C4-2B (cell line): ENCODE results near the gene PRR16.

Experiments
- H3K27ac ChIP-seq: fragments of 450-650 bp; 2 replicates; pipeline ENCODE4 v1.5.1; 2017
- ZFX ChIP-seq: fragments of 450-650 bp; IDR thresholded peaks from 2 replicates; pipeline ENCODE4 v1.6.1; 2017
- TF ChIP-seq, protein P1 (sequence below): fragments of 450-650 bp; conservative IDR thresholded peaks from 2 replicates; pipeline ENCODE4 v1.5.1; 2017; ENCODE audit warnings: mild to moderate bottlenecking

Gene PRR16

DNA sequence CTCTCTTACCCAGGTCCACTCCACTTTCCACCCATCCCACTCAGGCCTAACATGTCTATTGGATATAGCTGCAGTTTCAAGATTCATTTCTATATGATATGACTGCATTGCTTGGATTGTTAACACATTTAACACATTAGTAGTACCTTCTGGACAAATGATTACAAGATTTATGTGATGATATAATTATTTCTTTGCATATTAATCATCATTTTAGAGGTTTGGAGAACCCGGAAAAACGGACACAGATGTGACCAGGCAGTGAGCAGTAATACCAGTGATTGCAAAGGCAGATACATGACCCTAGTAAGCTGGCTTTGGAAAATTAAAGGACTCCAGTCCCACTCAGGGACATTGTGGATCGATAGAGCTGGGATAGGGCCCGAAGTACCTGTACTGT, 103.8 kb downstream of the PRR16 start:
- no peak overlapping the region for H3K27ac ChIP-seq
- TF ChIP-seq ZFX, result no peak
- TF ChIP-seq, protein P1, sequence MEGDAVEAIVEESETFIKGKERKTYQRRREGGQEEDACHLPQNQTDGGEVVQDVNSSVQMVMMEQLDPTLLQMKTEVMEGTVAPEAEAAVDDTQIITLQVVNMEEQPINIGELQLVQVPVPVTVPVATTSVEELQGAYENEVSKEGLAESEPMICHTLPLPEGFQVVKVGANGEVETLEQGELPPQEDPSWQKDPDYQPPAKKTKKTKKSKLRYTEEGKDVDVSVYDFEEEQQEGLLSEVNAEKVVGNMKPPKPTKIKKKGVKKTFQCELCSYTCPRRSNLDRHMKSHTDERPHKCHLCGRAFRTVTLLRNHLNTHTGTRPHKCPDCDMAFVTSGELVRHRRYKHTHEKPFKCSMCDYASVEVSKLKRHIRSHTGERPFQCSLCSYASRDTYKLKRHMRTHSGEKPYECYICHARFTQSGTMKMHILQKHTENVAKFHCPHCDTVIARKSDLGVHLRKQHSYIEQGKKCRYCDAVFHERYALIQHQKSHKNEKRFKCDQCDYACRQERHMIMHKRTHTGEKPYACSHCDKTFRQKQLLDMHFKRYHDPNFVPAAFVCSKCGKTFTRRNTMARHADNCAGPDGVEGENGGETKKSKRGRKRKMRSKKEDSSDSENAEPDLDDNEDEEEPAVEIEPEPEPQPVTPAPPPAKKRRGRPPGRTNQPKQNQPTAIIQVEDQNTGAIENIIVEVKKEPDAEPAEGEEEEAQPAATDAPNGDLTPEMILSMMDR, result no peak

DNA sequence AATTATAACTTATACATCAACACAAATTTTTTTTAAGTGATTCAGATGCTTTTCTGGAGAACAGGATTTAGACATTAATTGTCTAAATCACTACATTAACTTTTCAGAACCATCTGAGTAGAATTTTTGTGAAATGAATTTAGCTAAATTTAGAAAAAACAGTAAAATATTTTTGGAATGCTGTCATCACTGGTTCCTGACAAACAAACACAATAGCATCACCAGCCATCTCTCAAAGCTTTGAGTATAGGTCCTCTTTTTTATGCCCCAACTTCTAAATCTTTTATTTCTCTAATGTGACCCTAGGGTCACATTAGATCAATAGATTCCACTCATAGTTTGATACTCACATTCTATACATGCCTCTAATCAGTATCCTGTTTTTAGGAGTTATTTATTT, 104.6 kb downstream of the PRR16 start:
- no peak overlapping the region for H3K27ac ChIP-seq
- TF ChIP-seq, protein P1, result no peak
- no peak for TF ChIP-seq ZFX

DNA sequence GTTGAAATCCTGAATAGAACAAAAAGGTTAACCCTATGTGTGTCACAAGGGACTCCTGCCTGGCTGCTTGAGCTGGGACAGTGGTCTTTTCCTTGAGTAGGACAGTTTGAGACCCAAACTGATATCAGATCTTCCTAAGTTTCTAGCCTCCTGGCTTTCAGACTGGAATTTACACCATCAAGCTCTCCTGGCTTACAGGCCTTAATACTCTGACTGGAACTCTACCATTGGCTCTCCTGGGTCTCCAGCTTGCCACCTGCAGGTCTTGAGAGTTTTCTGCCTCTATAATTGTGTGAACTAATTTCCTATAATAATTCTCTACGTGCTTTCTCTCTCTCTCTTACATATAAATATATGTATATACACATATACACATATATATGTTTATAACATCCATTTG, 112.5 kb downstream of the PRR16 start:
- TF ChIP-seq, protein P1, result no peak
- no peak for TF ChIP-seq ZFX
- H3K27ac ChIP-seq, result no peak overlapping the region

DNA sequence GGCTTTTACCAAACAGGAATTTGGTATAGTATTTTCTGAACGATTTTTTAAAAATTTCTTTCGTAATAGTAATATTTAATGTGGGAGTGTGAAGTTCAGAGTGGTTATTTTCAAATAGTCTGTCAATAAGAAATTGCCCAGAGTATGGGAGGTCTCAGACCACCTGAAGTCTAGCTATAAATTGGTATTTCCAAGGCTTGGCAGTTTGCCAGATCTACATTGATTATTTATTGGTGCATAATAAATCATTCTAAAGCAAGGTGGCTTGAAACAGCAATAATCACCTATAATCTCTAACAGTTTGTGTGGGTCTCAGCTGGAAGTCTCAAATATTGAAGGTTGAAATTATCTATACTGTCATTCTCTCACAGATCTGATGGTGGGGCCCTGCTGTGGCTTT, 118.5 kb downstream of the PRR16 start:
- TF ChIP-seq ZFX, result no peak
- TF ChIP-seq, protein P1, result no peak
- no peak overlapping the region for H3K27ac ChIP-seq

DNA sequence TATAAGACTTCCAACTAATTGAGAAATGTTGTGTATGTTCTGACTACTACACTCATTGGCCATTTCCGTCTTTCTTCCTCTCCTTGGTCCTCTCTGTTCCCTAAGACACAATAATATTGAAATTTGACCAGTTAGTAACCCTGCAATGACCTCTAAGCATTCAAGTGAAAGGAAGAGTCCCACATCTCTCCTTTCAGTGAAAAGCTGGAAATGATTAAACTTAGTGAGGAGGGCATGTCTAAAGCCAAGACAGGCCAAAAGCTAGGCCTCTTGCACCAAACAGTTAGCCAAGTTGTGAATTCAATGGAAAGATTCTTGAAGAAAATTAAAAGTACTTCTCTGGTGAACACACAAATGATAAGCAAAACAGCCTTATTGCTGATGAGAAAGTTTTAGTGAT, 122.5 kb downstream of the PRR16 start:
- no peak overlapping the region for H3K27ac ChIP-seq
- TF ChIP-seq, protein P1, result no peak
- TF ChIP-seq ZFX, result no peak

DNA sequence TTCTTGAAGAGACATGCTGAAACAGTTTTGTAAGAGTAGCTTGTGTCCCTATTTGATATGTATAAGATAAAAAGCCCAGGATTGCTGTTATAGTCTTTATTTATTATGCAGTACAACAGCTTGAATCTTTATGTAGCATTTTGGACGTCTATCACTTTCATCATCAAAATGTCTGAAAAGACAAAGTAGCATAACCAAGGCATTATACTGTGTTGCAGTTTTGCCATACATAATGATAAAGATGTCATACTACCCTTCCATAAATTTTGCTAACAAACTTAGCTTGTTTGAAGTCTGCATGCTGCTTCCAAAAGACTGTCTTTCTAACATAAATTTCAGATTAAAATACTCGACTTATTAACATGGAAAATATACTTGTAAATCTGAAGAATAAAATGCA, 127.8 kb downstream of the PRR16 start:
- H3K27ac ChIP-seq, result no peak overlapping the region
- TF ChIP-seq ZFX, result no peak
- TF ChIP-seq, protein P1, result no peak

DNA sequence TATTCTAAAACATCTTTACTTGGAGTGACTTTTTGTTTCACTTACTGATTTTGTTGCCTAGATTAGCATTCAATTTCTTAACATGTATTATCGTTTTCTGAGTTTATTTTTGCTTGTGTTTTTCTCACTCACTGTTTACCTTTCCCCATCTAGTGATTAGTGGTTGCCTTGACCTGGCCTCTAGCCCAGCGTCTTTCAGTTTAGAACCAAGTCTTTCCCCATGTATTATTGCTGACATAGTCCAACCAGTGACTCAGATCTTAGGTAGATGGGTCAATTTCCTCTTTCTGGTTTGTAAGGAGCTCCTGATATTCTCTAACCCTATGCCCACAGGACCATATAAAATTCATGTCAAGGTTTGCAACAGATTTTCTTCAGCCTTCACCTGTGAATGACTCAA, 135.5 kb downstream of the PRR16 start:
- H3K27ac ChIP-seq, result no peak overlapping the region
- TF ChIP-seq ZFX, result no peak
- TF ChIP-seq, protein P1, result no peak
